Endothelial cell of umbilical vein (primary cell): ENCODE results near the gene NEIL3. TPM values are rescaled to one million over a fixed set of nuclear protein-coding genes. Genes with fewer than 3 reads are reported as not detected.
A peak's percentile ranks its signal among the peaks of the same experiment; 100 is the strongest.

Experiments
- BruUV-seq: library from RNA; stranded (reverse); fragments of 400-500 nt; replicated peaks from 2 replicates; lab custom pipeline; 2021; lab: Mats Ljungman, UMichigan
- CTCF ChIA-PET: fragments of 300-600, 350-600 bp; sonication (Branson Sonifier 250); formaldehyde crosslinking; loops from one replicate; lab custom pipeline; 2021; ENCODE audit warnings: antibody characterized with exemption, inconsistent platforms; lab: Charles Lee
- POLR2A ChIA-PET: fragments of 300-600, 350-600 bp; sonication (Branson Sonifier 250); formaldehyde crosslinking; loops from one replicate; lab custom pipeline; 2021; ENCODE audit warnings: antibody characterized with exemption, inconsistent platforms; lab: Charles Lee
- DNase-seq: peaks from one replicate; pipeline ENCODE4 v3.0.0-alpha.2; 2011; ENCODE audit warnings: low read depth, low spot score
- FAIRE-seq: peaks from 2 replicates; lab custom pipeline; 2011; peaks lifted over from hg19 to GRCh38; lab: Jason Lieb, UNC
- H2AFZ ChIP-seq: 2 replicates; pipeline ENCODE4 v1.6.0; 2012; ENCODE audit warnings: low read depth, low read length, control low read depth, inconsistent platforms
- H3K27ac ChIP-seq: 2 replicates; pipeline ENCODE4 v1.5.1; 2011; ENCODE audit warnings: low read depth, mild to moderate bottlenecking, control low read depth, low read length, moderate library complexity; ENCODE audit not compliant: insufficient read depth
- H3K27me3 ChIP-seq, 2 experiments: 2 replicates each; pipeline versions ENCODE4 v1.6.0 to v1.6.1; 2011; ENCODE audit warnings: low read length in 2 of 2, mixed read lengths in 1 of 2; ENCODE audit not compliant: control insufficient read depth in 2 of 2, insufficient read depth in 2 of 2
- H3K36me3 ChIP-seq, 2 experiments: 2 replicates in 1 of 2; 3 replicates in 1 of 2; pipeline ENCODE4 v1.5.1; 2011; ENCODE audit warnings: low read length in 2 of 2, mild to moderate bottlenecking in 1 of 2, moderate library complexity in 1 of 2; ENCODE audit not compliant: control insufficient read depth in 2 of 2, insufficient read depth in 2 of 2; ENCODE audit errors: extremely low read depth in 1 of 2
- H3K4me1 ChIP-seq: 3 replicates; pipeline ENCODE4 v1.5.1; 2011; ENCODE audit warnings: mild to moderate bottlenecking, low read length; ENCODE audit not compliant: control insufficient read depth, insufficient read depth; ENCODE audit errors: extremely low read depth
- H3K4me2 ChIP-seq: 2 replicates; pipeline ENCODE4 v1.6.1; 2011; ENCODE audit warnings: low read length, control low read depth, mixed read lengths; ENCODE audit not compliant: insufficient read depth
- H3K4me3 ChIP-seq, 3 experiments: fragments of 200-600 bp in 1 of 3; sonication (generic), shearing (Covaris generic) in 1 of 3; replicated peaks in 1 of 3; 2 replicates each; pipeline ENCODE4 v1.5.1; 2011 to 2016; ENCODE audit warnings: control low read depth in 3 of 3, low read length in 3 of 3, mild to moderate bottlenecking in 2 of 3, inconsistent platforms in 1 of 3, low read depth in 1 of 3, moderate library complexity in 1 of 3; ENCODE audit not compliant: insufficient read depth in 1 of 3
- H3K79me2 ChIP-seq: 2 replicates; pipeline ENCODE4 v1.6.0; 2012; ENCODE audit warnings: low read length, inconsistent platforms; ENCODE audit not compliant: control insufficient read depth, insufficient read depth
- H3K9ac ChIP-seq: replicated peaks from 2 replicates; pipeline ENCODE3; 2011; ENCODE audit warnings: low read length, control low read depth; ENCODE audit not compliant: insufficient read depth; ENCODE audit errors: extremely low read depth
- H3K9me1 ChIP-seq: replicated peaks from 3 replicates; pipeline ENCODE4 v1.6.0; 2011; ENCODE audit warnings: mild to moderate bottlenecking, low read length; ENCODE audit not compliant: control insufficient read depth, insufficient read depth; ENCODE audit errors: extremely low read depth
- H3K9me3 ChIP-seq: replicated peaks from 2 replicates; pipeline ENCODE4 v1.5.1; 2012; ENCODE audit warnings: low read length, inconsistent platforms; ENCODE audit not compliant: control insufficient read depth, insufficient read depth
- H4K20me1 ChIP-seq: replicated peaks from 2 replicates; pipeline ENCODE3; 2011; ENCODE audit warnings: mild to moderate bottlenecking, low read length; ENCODE audit not compliant: control insufficient read depth, insufficient read depth; ENCODE audit errors: extremely low read depth
- EZH2 ChIP-seq: IDR thresholded peaks from 2 replicates; pipeline ENCODE4 v1.6.1; 2012; ENCODE audit warnings: borderline replicate concordance, low read depth, mild to moderate bottlenecking, moderate library complexity, low read length, inconsistent platforms; ENCODE audit not compliant: severe bottlenecking
- FOS ChIP-seq: IDR thresholded peaks from 2 replicates; pipeline ENCODE4 v1.6.1; 2011; ENCODE audit warnings: mild to moderate bottlenecking, low read length, moderate library complexity, borderline replicate concordance; ENCODE audit not compliant: insufficient read depth
- GATA2 ChIP-seq: IDR thresholded peaks from 2 replicates; pipeline ENCODE4 v1.7.0; 2011; ENCODE audit warnings: low read depth, mild to moderate bottlenecking, moderate library complexity, mixed read lengths, low read length; ENCODE audit not compliant: insufficient read length, insufficient read depth
- JUN ChIP-seq: IDR thresholded peaks from 2 replicates; pipeline ENCODE4 v1.6.1; 2011; ENCODE audit warnings: borderline replicate concordance, low read depth; ENCODE audit not compliant: insufficient read length, insufficient read depth
- MYC ChIP-seq: IDR thresholded peaks from one replicate; pipeline ENCODE4 v1.6.1; 2011; ENCODE audit warnings: mild to moderate bottlenecking, low read depth, low read length
- POLR2A ChIP-seq: IDR thresholded peaks from 2 replicates; pipeline ENCODE4 v1.6.1; 2012; ENCODE audit warnings: low read depth, mild to moderate bottlenecking, control low read depth, low read length
- POLR2AphosphoS5 ChIP-seq: IDR thresholded peaks from 2 replicates; pipeline ENCODE4 v1.6.1; 2012; ENCODE audit warnings: low read depth, mild to moderate bottlenecking, control low read depth, low read length, moderate library complexity; ENCODE audit not compliant: insufficient read depth
- dilution Hi-C: fragments of 300-500 bp; cut with MboI; formaldehyde crosslinking; loops from one replicate; pipeline ENCODE4 v1.15.0; 2019; ENCODE audit warnings: low sequenced_read_pairs; ENCODE audit not compliant: extremely low pct_ligation_motif_present
- intact Hi-C: fragments of 100-400 bp; cut with micrococcal nuclease; formaldehyde crosslinking; loops from one replicate; pipeline ENCODE4 v1.10.0; 2022
- polyA plus RNA-seq, 4 experiments: library from polyadenylated mRNA; depleted of rRNA in 3 of 4; stranded (reverse) in 3 of 4; unstranded in 1 of 4; fragments of >200 nt; gene quantifications; 2 replicates each; pipeline versions ENCODE4 v1.2.1 to v1.2.3, GENCODE V29; 2011 to 2012; ENCODE audit warnings: missing spikeins in 1 of 4
- total RNA-seq: library from RNA; stranded (reverse); gene quantifications from 2 replicates; pipeline ENCODE4 v1.2.3, GENCODE V29; 2021
- TF ChIP-seq, protein P1 (sequence below), 2 donors: IDR thresholded peaks; 1 replicate in 1 of 2; 2 replicates in 1 of 2; pipeline ENCODE4 v1.5.1; 2011; ENCODE audit warnings: low read length in 2 of 2, mild to moderate bottlenecking in 2 of 2, moderate library complexity in 2 of 2, control low read depth in 1 of 2, inconsistent platforms in 1 of 2, low read depth in 1 of 2; ENCODE audit not compliant: insufficient read depth in 1 of 2; ENCODE audit errors: extremely low read depth in 1 of 2
- TF ChIP-seq, protein P2 (sequence below): IDR thresholded peaks from 2 replicates; pipeline ENCODE4 v1.6.1; 2011; ENCODE audit not compliant: insufficient read depth, insufficient read length

The NEIL3 gene
- total and polyA plus RNA-seq, 2 donors (not counting 3 experiments of a cell fraction or from before 2014, with no cell fraction given) = 3.7 to 6.9 TPM

DNA sequence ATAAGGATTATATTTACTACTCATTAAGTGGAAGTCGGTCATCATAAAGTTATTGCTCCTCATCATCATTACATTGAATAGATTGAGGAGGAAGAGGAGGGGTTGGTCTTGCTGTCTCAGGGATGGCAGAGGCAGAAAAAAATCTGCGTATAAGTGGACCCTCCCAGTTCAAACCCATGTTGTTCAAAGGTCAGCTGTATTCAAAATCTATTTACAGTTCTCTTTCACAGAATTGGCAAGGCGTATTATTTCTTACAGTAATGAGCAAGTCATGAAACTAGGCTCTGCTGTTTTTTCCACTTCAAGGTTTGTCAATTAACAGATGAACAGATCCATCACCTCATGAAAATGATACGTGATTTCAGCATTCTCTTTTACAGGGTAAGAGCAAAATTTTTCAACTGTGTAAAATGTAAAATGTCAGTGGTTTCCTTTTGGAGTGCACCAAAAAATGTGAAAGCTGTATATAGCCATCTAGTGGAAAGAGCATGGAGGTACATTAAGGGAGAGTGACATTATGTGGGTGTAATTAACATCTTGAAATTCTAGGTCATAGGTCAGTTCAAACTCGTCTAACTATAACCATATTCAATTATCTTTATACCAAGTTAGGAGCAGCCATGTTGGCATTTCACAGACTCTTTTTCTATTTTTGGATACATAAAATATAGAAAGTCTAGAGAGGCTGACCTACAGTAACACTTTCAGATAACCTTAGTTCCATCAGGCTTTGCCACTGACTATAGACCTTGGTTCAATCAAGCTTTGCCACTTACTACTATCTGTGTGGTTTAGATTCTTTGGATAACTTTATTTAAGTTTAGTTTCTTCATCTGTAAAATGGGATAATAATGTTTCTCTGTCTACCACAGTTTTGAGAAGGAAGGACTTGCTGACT is 30.1 kb downstream of the NEIL3 start:
- H3K9me1 ChIP-seq = no peaks in the 10 kb centered on the region
- ChIA-PET POLR2A (no interaction called here), CTCF (interaction anchor here (0.6 to 4.9 kb wide), 17 partner anchors 9 to 961 kb away, joined by 3 to 70 read pairs (median 3); no protein-coding TSS in a partner anchor)
- TF ChIP-seq, protein P1, sequence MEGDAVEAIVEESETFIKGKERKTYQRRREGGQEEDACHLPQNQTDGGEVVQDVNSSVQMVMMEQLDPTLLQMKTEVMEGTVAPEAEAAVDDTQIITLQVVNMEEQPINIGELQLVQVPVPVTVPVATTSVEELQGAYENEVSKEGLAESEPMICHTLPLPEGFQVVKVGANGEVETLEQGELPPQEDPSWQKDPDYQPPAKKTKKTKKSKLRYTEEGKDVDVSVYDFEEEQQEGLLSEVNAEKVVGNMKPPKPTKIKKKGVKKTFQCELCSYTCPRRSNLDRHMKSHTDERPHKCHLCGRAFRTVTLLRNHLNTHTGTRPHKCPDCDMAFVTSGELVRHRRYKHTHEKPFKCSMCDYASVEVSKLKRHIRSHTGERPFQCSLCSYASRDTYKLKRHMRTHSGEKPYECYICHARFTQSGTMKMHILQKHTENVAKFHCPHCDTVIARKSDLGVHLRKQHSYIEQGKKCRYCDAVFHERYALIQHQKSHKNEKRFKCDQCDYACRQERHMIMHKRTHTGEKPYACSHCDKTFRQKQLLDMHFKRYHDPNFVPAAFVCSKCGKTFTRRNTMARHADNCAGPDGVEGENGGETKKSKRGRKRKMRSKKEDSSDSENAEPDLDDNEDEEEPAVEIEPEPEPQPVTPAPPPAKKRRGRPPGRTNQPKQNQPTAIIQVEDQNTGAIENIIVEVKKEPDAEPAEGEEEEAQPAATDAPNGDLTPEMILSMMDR (IDR thresholded peaks at IDR 0.05; ENCODE audit: extremely low read depth in 1 of 2, insufficient read depth in 1 of 2, low read depth in 1 of 2, low read length in 2 of 2) = peak; percentile 38 to 51
- TF ChIP-seq FOS (no peak), MYC (no peak)
- FAIRE-seq = peak; percentile 12
- no peak overlapping the region for H3K4me3 ChIP-seq
- intact Hi-C loops = loop anchor here (1.0 to 2.0 kb wide), 5 partner anchors 89 to 962 kb away; no protein-coding TSS in a partner anchor
- H3K27me3 ChIP-seq = no peaks in the 10 kb centered on the region
- no peaks in the 10 kb centered on the region for H3K36me3 ChIP-seq
- no peak overlapping the region for H2AFZ ChIP-seq
- DNase-seq = peak; percentile 57
- H3K4me2 ChIP-seq = no peak overlapping the region
- dilution Hi-C loops = no loop called here
- H3K27ac ChIP-seq = no peak overlapping the region
- no peaks in the 10 kb centered on the region for H3K9me3 ChIP-seq
- BruUV-seq = no TSS peak
- H3K79me2 ChIP-seq = no peaks in the 10 kb centered on the region
- no peak overlapping the region for H3K9ac ChIP-seq
- H3K4me1 ChIP-seq = no peaks in the 10 kb centered on the region
- no peaks in the 10 kb centered on the region for H4K20me1 ChIP-seq

DNA sequence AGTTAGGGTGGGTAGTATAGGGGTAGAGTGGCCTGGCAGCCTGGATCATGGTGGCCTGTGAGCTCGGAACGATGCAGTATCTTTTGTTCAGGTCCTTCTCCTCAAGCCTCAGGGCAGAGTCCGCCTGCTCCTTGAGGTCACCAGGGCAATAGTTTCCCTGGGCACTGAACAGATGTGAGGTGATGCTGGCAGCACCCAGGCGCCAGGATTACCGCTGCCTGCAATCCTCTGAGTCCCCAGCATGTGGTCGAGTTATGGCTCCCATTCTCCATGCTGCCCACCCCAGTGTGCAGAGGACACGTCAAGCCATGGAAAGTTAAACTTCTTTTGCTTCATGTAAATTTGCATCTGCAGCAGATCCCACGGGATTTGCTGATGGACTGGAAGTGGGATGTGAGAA is 38.7 kb downstream of the NEIL3 start:
- CTCF ChIA-PET = no interaction called here
- H3K36me3 ChIP-seq = no peaks in the 10 kb centered on the region
- intact Hi-C loops = no loop called here
- H3K9me3 ChIP-seq = no peaks in the 10 kb centered on the region
- no peaks in the 10 kb centered on the region for H4K20me1 ChIP-seq
- dilution Hi-C loops = no loop called here
- H2AFZ ChIP-seq = no peak overlapping the region
- no TSS peak for BruUV-seq
- no peak overlapping the region for H3K27ac ChIP-seq
- H3K9me1 ChIP-seq = no peaks in the 10 kb centered on the region
- H3K4me1 ChIP-seq = no peaks in the 10 kb centered on the region
- POLR2A ChIA-PET = no interaction called here
- no peaks in the 10 kb centered on the region for H3K27me3 ChIP-seq
- H3K4me3 ChIP-seq = no peak overlapping the region
- no peak for TF ChIP-seq EZH2
- no peak for TF ChIP-seq FOS
- TF ChIP-seq, protein P2, sequence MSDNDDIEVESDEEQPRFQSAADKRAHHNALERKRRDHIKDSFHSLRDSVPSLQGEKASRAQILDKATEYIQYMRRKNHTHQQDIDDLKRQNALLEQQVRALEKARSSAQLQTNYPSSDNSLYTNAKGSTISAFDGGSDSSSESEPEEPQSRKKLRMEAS = no peak
- no peak for TF ChIP-seq JUN
- TF ChIP-seq POLR2AphosphoS5 = no peak
- TF ChIP-seq MYC = no peak
- no peak for TF ChIP-seq GATA2
- TF ChIP-seq, protein P1 (IDR thresholded peaks at IDR 0.05; ENCODE audit: extremely low read depth in 1 of 2, insufficient read depth in 1 of 2, low read depth in 1 of 2, low read length in 2 of 2) = no peak
- TF ChIP-seq POLR2A = no peak
- FAIRE-seq (no peak), DNase-seq (no peak)
- no peak overlapping the region for H3K9ac ChIP-seq
- no peak overlapping the region for H3K4me2 ChIP-seq
- no peaks in the 10 kb centered on the region for H3K79me2 ChIP-seq
